ENCODE data around the gene DHRS7. TPM values are rescaled to one million over a fixed set of nuclear protein-coding genes. Genes with fewer than 3 reads are reported as not detected.

Gene DHRS7
- total and polyA plus RNA-seq, 7 donors = 239 to 743 (median 492) TPM

GRCh38 chr14:60212503-60213371, 47.5 kb upstream of the DHRS7 start:
- Histone ChIP-seq H3K4me1 (peaks cover 29% of the 10 kb centered on the region), H3K27ac (no peak overlapping the region), H3K9me3 (no peaks in the 10 kb centered on the region), H3K36me3 (ENCODE audit: insufficient read depth in 1 of 2, low read depth in 1 of 2) (no peaks in the 10 kb centered on the region), H3K27me3 (ENCODE audit: insufficient read depth in 3 of 3, low read length in 2 of 3) (no peaks in the 10 kb centered on the region), H3K4me3 (no peak overlapping the region)
- ATAC-seq (no peak), DNase-seq (no peak)
- 87 to 89% (median 87%) methylated on average over 5 of the region's 5 CpGs for WGBS, 3 donors
- TF ChIP-seq CTCF (IDR thresholded peaks at IDR 0.05) = no peak
- intact Hi-C loops (cut with DNase I) = no loop called here

DNA sequence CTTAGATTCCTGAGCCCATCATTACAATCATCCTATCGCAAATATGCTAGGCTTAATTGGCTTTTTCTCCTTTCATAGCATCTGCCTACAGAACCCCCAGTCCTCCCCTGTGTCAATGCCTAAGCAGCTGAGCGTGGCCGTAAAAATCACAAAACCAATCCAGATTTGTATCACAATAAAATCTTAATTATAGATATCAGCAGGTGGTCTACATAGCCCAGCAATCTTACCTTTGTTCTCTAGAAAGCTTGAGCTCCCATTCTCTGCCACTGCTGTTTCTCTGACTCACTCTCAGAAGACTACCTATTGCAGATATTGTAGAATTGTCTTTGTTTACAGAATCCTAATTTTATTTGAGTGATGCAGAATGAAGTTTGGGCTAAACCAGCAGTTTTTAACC, 46.0 kb upstream of the DHRS7 start:
- WGBS, 3 donors = 84 to 91% (median 85%) methylated on average over 3 of the region's 3 CpGs
- TF ChIP-seq CTCF (IDR thresholded peaks at IDR 0.05) = no peak
- Histone ChIP-seq H3K9me3 (no peaks in the 10 kb centered on the region), H3K27me3 (ENCODE audit: insufficient read depth in 3 of 3, low read length in 2 of 3) (no peaks in the 10 kb centered on the region), H3K4me1 (peaks cover 16% of the 10 kb centered on the region), H3K27ac (no peak overlapping the region), H3K4me3 (no peak overlapping the region), H3K36me3 (ENCODE audit: insufficient read depth in 1 of 2, low read depth in 1 of 2) (no peaks in the 10 kb centered on the region)
- DNase-seq (no peak), ATAC-seq (no peak)
- intact Hi-C loops (cut with DNase I) = no loop called here

GRCh38 chr14:60210703-60211102, 45.5 kb upstream of the DHRS7 start:
- intact Hi-C loops (cut with DNase I) = no loop called here
- ATAC-seq (no peak), DNase-seq (no peak)
- Histone ChIP-seq H3K4me1 (peaks cover 11% of the 10 kb centered on the region), H3K36me3 (ENCODE audit: insufficient read depth in 1 of 2, low read depth in 1 of 2) (no peaks in the 10 kb centered on the region), H3K27ac (no peak overlapping the region), H3K9me3 (no peaks in the 10 kb centered on the region), H3K4me3 (no peak overlapping the region), H3K27me3 (ENCODE audit: insufficient read depth in 3 of 3, low read length in 2 of 3) (no peaks in the 10 kb centered on the region)
- no peak for TF ChIP-seq CTCF (IDR thresholded peaks at IDR 0.05)
- WGBS, 3 donors = 62 to 72% (median 70%) methylated on average over 1 of the region's 1 CpG

GRCh38 chr14:60206837-60207533, 41.8 kb upstream of the DHRS7 start:
- H3K4me3 ChIP-seq = no peak overlapping the region
- 87 to 94% (median 92%) methylated on average over 6 of the region's 6 CpGs for WGBS, 3 donors
- no peak for ATAC-seq
- no peaks in the 10 kb centered on the region for H3K27me3 ChIP-seq (ENCODE audit: insufficient read depth in 3 of 3, low read length in 2 of 3)
- H3K4me1 ChIP-seq = peaks cover 12% of the 10 kb centered on the region
- no peak for DNase-seq
- no peaks in the 10 kb centered on the region for H3K9me3 ChIP-seq
- H3K36me3 ChIP-seq (ENCODE audit: insufficient read depth in 1 of 2, low read depth in 1 of 2) = no peaks in the 10 kb centered on the region
- no peak for TF ChIP-seq CTCF (IDR thresholded peaks at IDR 0.05)
- no peak overlapping the region for H3K27ac ChIP-seq
- intact Hi-C loops (cut with DNase I) = no loop called here
